ENCODE results near the gene LAMTOR2. TPM values are rescaled to one million over a fixed set of nuclear protein-coding genes. Genes with fewer than 3 reads are reported as not detected.

The LAMTOR2 gene
- total RNA-seq, 2 donors from 2014 or later = 44.2 to 47.5 TPM

DNA sequence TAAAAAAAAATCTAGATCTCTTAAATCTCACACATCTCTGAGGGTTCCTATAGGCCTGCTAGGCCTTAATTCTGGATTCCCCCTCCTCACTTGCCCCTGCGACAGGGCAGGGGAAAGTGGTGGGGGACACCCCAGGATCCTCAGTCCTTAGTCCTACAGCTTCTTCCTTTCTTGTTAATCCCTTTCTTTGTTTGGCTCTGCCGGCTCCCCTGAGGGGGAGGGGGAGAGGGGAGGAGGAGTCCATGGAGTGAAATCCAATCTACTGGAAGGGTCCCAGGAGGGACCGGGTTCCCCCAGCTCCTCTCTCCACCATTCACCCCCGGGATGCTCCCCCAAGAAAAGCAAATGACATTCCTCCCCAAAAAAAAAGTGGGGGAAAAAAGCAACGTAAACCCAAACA, 19.2 kb downstream of the LAMTOR2 start:
- Histone ChIP-seq H3K4me3 (no peak overlapping the region), H3K27me3 (no peaks in the 10 kb centered on the region), H3K9me3 (no peaks in the 10 kb centered on the region), H3K4me1 (peaks cover 13% of the 10 kb centered on the region), H3K27ac (no peak overlapping the region), H3K36me3 (replicated peaks in 1 of 2; ENCODE audit: insufficient read depth in 1 of 2, low read depth in 2 of 2) (peaks cover 0 to 2% of the 10 kb centered on the region in 2 donors)
- intact Hi-C loops (cut with DNase I) = no loop called here
- DNase-seq (no peak), ATAC-seq (no peak)
- 59 to 68% methylated on average over 5 of the region's 5 CpGs for WGBS, 2 donors
- TF ChIP-seq, protein P1, sequence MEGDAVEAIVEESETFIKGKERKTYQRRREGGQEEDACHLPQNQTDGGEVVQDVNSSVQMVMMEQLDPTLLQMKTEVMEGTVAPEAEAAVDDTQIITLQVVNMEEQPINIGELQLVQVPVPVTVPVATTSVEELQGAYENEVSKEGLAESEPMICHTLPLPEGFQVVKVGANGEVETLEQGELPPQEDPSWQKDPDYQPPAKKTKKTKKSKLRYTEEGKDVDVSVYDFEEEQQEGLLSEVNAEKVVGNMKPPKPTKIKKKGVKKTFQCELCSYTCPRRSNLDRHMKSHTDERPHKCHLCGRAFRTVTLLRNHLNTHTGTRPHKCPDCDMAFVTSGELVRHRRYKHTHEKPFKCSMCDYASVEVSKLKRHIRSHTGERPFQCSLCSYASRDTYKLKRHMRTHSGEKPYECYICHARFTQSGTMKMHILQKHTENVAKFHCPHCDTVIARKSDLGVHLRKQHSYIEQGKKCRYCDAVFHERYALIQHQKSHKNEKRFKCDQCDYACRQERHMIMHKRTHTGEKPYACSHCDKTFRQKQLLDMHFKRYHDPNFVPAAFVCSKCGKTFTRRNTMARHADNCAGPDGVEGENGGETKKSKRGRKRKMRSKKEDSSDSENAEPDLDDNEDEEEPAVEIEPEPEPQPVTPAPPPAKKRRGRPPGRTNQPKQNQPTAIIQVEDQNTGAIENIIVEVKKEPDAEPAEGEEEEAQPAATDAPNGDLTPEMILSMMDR (IDR thresholded peaks at IDR 0.05) = no peak
- TF ChIP-seq POLR2A (IDR thresholded peaks at IDR 0.05) = no peak

DNA sequence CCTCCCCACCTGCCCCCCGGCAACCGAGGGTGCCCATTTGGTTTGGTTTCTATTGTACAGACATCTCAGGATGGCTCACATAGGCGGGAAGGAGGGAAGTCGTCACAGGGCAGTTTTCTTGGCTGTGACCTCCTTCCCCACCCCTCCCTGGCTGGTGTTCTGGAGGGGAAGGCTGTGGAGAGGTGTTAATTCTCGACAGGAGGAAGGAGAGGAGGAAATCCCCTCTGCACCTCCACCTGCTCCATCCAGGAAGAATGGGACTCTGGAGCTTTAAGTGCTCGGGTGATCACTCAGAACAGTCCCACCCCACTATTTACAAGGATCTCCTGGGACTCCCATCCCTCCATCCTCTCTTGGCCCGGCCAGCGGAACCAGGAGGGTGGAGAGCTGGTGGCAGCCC, 20.1 kb downstream of the LAMTOR2 start:
- 74% methylated on average over 8 of the region's 8 CpGs for whole genome bisulfite sequencing, 2 donors
- no peak overlapping the region for H3K4me3 ChIP-seq
- intact Hi-C loops (cut with DNase I) = no loop called here
- no peaks in the 10 kb centered on the region for H3K36me3 ChIP-seq (replicated peaks in 1 of 2; ENCODE audit: insufficient read depth in 1 of 2, low read depth in 2 of 2)
- ATAC-seq (no peak), DNase-seq (no peak)
- H3K27ac ChIP-seq = no peak overlapping the region
- no peaks in the 10 kb centered on the region for H3K27me3 ChIP-seq
- no peaks in the 10 kb centered on the region for H3K9me3 ChIP-seq
- TF ChIP-seq, protein P1 (IDR thresholded peaks at IDR 0.05) = no peak
- TF ChIP-seq POLR2A (IDR thresholded peaks at IDR 0.05) = no peak
- peaks cover 13% of the 10 kb centered on the region for H3K4me1 ChIP-seq

DNA sequence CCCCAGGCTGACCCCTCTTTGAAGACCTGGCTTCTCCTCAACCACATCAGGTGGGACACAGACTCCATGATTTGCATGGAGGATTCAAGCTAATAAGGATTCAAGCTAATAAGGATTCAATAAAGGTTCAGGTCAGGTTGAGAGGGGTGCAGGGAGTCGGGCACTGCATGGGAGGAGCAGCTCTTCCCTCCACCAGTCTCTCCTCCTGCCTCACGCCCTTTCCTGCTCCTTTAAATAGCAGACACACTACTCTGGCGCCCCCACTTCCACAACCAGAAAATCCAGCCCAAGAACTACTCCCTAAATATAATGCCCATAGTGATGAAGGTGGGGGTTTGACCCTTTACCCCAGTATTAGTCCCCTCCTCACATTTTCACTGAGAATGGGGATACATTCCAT, 20.6 kb downstream of the LAMTOR2 start:
- peaks cover 13% of the 10 kb centered on the region for H3K4me1 ChIP-seq
- intact Hi-C loops (cut with DNase I) = no loop called here
- H3K4me3 ChIP-seq = no peak overlapping the region
- H3K27me3 ChIP-seq = no peaks in the 10 kb centered on the region
- TF ChIP-seq, protein P1 (IDR thresholded peaks at IDR 0.05) = no peak
- no peak for TF ChIP-seq POLR2A (IDR thresholded peaks at IDR 0.05)
- no peaks in the 10 kb centered on the region for H3K9me3 ChIP-seq
- no peak for DNase-seq
- no peaks in the 10 kb centered on the region for H3K36me3 ChIP-seq (replicated peaks in 1 of 2; ENCODE audit: insufficient read depth in 1 of 2, low read depth in 2 of 2)
- H3K27ac ChIP-seq = no peak overlapping the region
- 53 to 58% methylated on average over 3 of the region's 3 CpGs for WGBS, 2 donors
- no peak for ATAC-seq

DNA sequence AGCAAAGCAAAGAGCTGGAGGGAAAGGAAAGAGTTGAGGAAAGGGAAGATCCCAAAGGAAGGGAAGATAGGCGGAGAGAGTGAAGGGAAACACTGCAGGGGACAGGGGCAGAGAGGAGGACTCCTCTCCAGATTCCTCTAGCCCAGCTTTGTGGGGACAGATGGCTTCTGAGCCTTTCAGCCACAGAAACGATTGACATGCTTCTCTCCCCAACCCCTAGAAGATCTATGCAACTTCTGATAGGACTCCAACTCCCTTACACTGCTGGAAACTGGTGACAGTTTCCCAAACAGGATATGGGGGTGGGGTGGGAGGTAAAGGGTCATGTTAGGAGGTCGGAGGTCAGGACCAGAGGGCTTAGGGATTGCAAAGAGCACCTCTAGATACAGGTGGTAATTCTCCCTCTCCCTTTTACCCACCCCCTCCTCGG, 21.2 kb downstream of the LAMTOR2 start:
- no peak overlapping the region for H3K4me3 ChIP-seq
- H3K36me3 ChIP-seq (replicated peaks in 1 of 2; ENCODE audit: insufficient read depth in 1 of 2, low read depth in 2 of 2) = no peaks in the 10 kb centered on the region
- H3K4me1 ChIP-seq = peaks cover 13% of the 10 kb centered on the region
- DNase-seq (no peak), ATAC-seq (no peak)
- intact Hi-C loops (cut with DNase I) = no loop called here
- no peak overlapping the region for H3K27ac ChIP-seq
- H3K27me3 ChIP-seq = no peaks in the 10 kb centered on the region
- WGBS, 2 donors = 50 to 51% methylated on average over 4 of the region's 4 CpGs
- no peak for TF ChIP-seq POLR2A (IDR thresholded peaks at IDR 0.05)
- TF ChIP-seq, protein P1 (IDR thresholded peaks at IDR 0.05) = no peak
- H3K9me3 ChIP-seq = no peaks in the 10 kb centered on the region

DNA sequence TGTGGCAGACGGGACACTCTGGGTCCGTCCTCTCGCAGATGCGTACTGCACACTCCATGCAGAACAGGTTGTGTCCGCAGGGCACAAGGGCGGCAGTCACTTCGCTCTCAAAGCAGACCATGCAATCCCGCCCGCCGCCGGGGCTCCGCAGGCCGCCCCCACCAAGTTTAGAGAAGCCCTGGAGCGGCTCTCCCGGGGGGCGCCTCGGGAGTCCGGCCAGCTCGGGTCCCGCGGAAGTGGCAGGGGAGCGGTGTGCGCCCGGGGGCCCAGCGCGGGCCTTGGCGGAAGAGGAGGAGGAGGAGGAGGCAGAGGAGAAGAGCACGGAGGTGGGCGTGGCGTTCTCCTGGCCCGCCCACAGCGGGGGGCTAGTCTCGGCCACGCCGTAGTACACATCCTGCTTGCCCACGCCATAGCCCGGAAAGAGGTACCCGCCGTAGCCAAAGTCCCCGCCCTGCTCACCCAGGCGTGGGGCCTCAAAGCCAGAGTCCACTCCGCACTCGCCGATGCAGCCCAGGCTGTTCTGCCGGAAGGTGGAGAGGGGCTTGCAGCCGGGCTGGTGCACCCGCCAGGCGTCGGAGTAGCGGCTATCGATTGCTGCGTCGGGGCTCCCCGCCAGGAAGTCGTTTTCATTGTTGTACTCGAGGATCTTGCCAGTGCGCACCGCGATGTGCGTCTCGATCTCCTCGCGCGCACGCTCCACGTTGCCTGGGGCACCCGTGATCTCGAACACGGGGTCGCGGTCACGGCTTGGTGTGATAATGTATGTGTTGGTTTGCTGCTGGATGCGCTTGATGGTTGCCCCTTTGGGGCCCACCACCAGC, 22.2 kb downstream of the LAMTOR2 start:
- TF ChIP-seq, protein P1 (IDR thresholded peaks at IDR 0.05) = peak in 1 of 7 experiments; percentile 3
- peak in 2 of 3 donors; percentile 37 to 49 for TF ChIP-seq POLR2A (IDR thresholded peaks at IDR 0.05)
- WGBS, 2 donors = 40 to 61% methylated on average over 32 to 62 of the region's 73 CpGs
- peak in 3 of 4 donors; percentile 34 to 55 (median 38) for DNase-seq

More for the DNA sequence above, 22.2 kb downstream of the LAMTOR2 start:
- Histone ChIP-seq H3K27ac (no peak overlapping the region), H3K36me3 (replicated peaks in 1 of 2; ENCODE audit: insufficient read depth in 1 of 2, low read depth in 2 of 2) (no peaks in the 10 kb centered on the region), H3K4me1 (peaks cover 15% of the 10 kb centered on the region), H3K4me3 (no peak overlapping the region), H3K9me3 (no peaks in the 10 kb centered on the region), H3K27me3 (no peaks in the 10 kb centered on the region)
- ATAC-seq = peak; percentile 53
- intact Hi-C loops (cut with DNase I) = no loop called here
